Glutamatergic neuron (in vitro differentiated cells): ENCODE results near the gene ATP1B2. TPM values are rescaled to one million over a fixed set of nuclear protein-coding genes. Genes with fewer than 3 reads are reported as not detected.

Source experiments
- DNase-seq: peaks from one replicate; pipeline ENCODE4 v3.0.0; 2022
- H3K27ac Mint-ChIP-seq: one replicate; pipeline ENCODE4 v1.8.0; 2020; ENCODE audit warnings: mild to moderate bottlenecking, mixed read lengths, inconsistent platforms; ENCODE audit not compliant: unreplicated experiment
- H3K27me3 Mint-ChIP-seq: one replicate; pipeline ENCODE4 v1.8.0; 2020; ENCODE audit warnings: mild to moderate bottlenecking, moderate library complexity, mixed read lengths, inconsistent platforms; ENCODE audit not compliant: unreplicated experiment
- H3K36me3 Mint-ChIP-seq: one replicate; pipeline ENCODE4 v1.8.0; 2020; ENCODE audit warnings: mild to moderate bottlenecking, mixed read lengths, inconsistent platforms; ENCODE audit not compliant: unreplicated experiment
- H3K4me1 Mint-ChIP-seq: one replicate; pipeline ENCODE4 v1.8.0; 2020; ENCODE audit warnings: mild to moderate bottlenecking, low read depth, mixed read lengths, inconsistent platforms; ENCODE audit not compliant: unreplicated experiment
- H3K4me3 Mint-ChIP-seq: one replicate; pipeline ENCODE4 v1.8.0; 2020; ENCODE audit warnings: mild to moderate bottlenecking, mixed read lengths, inconsistent platforms; ENCODE audit not compliant: unreplicated experiment
- H3K9me3 Mint-ChIP-seq: one replicate; pipeline ENCODE4 v1.8.0; 2020; ENCODE audit warnings: mild to moderate bottlenecking, moderate library complexity, mixed read lengths, inconsistent platforms; ENCODE audit not compliant: unreplicated experiment
- total RNA-seq: library from RNA; stranded (reverse); fragmentation: NEBNext Ultra II Directional; extraction: Animal tissue kit (Norgen Biotek cat#: 25700); gene quantifications from one replicate; pipeline ENCODE4 v1.2.1, GENCODE V29; 2021; ENCODE audit not compliant: unreplicated experiment
- TF ChIP-seq, protein P1 (sequence below): fragments of 200-600 bp; sonication (generic); IDR thresholded peaks from one replicate; pipeline ENCODE4 v1.5.0; 2021; ENCODE audit not compliant: partially characterized antibody, unreplicated experiment

The ATP1B2 gene
- total RNA-seq, 1 donor from 2014 or later: 11.3 TPM

DNA sequence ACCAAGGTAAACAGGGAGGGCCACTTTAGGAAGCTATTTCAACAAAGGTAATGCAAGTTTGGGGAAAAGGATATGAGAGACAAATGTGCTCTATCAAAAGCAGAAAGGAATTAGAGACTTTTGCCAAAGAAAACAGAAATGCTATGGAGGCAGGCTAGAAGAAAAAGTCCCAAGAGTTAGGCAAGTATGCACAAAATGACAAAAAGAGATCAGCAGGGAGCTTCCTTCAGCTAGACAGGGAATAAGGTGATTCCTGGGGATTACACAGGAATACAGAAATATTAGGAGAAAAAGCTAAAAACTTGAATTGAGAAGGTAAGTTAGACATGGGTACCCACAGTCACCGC lies 38.5 kb upstream of the ATP1B2 start:
- H3K4me1 Mint-ChIP-seq: peaks cover 15% of the 10 kb centered on the region
- H3K9me3 Mint-ChIP-seq: peaks cover 8% of the 10 kb centered on the region
- H3K27ac Mint-ChIP-seq: no peak overlapping the region
- TF ChIP-seq, protein P1, sequence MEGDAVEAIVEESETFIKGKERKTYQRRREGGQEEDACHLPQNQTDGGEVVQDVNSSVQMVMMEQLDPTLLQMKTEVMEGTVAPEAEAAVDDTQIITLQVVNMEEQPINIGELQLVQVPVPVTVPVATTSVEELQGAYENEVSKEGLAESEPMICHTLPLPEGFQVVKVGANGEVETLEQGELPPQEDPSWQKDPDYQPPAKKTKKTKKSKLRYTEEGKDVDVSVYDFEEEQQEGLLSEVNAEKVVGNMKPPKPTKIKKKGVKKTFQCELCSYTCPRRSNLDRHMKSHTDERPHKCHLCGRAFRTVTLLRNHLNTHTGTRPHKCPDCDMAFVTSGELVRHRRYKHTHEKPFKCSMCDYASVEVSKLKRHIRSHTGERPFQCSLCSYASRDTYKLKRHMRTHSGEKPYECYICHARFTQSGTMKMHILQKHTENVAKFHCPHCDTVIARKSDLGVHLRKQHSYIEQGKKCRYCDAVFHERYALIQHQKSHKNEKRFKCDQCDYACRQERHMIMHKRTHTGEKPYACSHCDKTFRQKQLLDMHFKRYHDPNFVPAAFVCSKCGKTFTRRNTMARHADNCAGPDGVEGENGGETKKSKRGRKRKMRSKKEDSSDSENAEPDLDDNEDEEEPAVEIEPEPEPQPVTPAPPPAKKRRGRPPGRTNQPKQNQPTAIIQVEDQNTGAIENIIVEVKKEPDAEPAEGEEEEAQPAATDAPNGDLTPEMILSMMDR: no peak
- peaks cover 11% of the 10 kb centered on the region for H3K27me3 Mint-ChIP-seq
- H3K36me3 Mint-ChIP-seq: no peaks in the 10 kb centered on the region
- H3K4me3 Mint-ChIP-seq: peak overlapping the region; percentile 78
- no peak for DNase-seq

DNA sequence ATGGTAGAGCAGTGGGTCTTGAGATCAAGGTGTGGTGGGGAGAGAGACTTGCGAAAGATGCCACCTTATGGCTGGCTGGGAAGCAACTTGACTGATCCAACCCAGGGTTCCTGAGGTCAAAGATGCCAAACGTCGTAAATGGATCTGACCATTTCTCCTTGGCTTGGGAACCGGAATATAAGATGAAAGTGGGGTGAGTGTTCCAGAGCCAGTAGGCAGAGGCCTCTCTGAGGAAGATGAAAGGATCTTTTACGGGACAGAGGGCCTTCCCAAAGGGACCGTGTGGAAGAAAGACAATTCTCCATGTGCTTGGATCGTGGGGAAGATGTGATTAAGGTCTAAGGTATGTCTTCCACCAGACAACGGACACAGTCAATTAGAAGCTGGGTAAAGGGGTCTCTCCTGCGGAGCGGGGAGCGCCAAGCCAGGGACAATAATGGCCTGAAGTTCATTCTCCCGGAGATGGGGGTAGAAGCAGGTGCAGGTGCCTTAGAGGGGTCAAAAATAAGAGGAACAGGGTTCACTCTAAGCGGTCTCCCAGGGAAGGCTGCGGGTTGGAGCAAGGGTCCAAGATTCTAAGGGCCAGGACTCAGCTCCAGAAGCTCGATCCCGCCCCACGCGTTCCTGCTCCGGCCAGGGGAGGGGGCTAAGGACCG lies 36.8 kb upstream of the ATP1B2 start:
- peaks cover 15% of the 10 kb centered on the region for H3K4me1 Mint-ChIP-seq
- no peak for DNase-seq
- TF ChIP-seq, protein P1: no peak
- peak overlapping the region; percentile 90 for H3K27ac Mint-ChIP-seq
- H3K36me3 Mint-ChIP-seq: no peaks in the 10 kb centered on the region
- peaks cover 8% of the 10 kb centered on the region for H3K9me3 Mint-ChIP-seq
- H3K4me3 Mint-ChIP-seq: peak overlapping the region; percentile 92
- peaks cover 11% of the 10 kb centered on the region for H3K27me3 Mint-ChIP-seq

DNA sequence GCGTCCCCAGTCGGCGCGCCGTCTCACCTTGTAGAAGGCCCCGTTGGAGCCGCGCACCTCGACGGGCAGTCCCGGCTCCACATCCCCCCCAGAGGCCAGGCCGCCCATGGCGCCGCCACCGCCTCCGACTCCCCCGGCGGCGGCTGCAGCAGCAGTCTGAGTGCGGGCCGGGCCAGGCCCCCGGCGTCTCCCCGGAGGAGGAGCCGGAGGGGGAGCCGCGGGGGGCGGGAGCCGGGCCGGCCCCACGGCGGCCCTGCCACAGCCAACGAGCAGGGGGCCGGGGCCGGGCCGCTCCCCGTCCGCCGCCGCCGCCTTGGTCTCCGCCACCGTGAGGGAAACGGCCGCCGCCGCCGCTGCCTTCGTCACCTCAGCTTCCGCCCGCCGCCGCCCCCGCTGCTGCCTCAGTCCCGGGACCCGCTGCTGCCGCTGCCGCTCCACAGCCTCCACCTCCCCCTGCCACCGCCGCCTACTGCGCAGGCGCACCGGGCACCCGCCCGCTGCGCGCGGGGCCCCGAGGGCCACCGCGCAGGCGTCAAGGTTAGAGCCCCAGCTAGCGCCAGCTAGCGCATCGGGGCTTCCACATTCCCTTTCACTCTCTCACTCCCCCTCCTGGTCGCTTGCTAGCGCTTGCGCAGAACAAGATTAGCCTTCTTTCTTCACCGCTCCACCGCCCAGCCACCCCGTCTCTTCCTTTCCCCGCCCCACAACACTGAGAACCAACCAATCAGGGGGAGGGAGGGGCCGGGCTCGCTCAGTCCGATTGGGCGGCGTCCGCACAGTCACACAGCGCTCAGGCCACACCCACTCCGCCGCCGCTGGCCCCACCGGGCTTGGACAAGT lies 36.1 kb upstream of the ATP1B2 start, which contains the start of gene FXR2:
Gene FXR2, minus strand, starts transcription at position 473 of the 840 bp plus-strand sequence. Its CDS starts 365 bp downstream, at position 108.
- Mint-ChIP-seq H3K27ac (peak within 1 kb of the TSS; percentile 90), H3K27me3 (peaks cover 11% of the 10 kb centered on the region), H3K4me3 (peak within 1 kb of the TSS; percentile 92), H3K9me3 (peaks cover 8% of the 10 kb centered on the region), H3K4me1 (peaks cover 15% of the 10 kb centered on the region), H3K36me3 (no peaks in the 10 kb centered on the region)
- DNase-seq: peak; percentile 100
- TF ChIP-seq, protein P1: peak; percentile 76

DNA sequence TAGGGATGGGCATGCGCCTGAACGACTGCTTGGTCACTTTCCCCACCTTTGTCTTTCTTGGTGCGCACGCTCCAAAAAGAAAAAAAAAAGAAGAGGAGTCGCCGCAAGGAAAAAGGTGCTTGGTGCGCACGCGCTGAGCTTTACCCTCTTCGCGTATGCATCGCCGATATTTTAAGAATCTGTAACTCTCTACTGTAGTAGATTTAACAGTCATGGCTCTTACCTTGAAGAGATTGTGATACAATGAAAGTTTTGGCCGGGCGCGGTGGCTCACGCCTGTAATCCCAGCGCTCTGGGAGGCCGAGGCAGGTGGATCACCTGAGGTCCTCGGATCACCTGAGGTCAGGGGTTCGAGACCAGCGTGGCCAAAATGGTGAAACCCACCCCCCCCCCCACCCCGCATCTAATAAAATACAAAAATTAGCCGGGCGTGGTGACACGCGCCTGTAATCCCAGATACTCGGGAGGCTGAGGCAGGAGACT lies 35.4 kb upstream of the ATP1B2 start:
- Mint-ChIP-seq H3K4me3 (peak overlapping the region; percentile 89), H3K27ac (peak overlapping the region; percentile 80), H3K9me3 (peaks cover 8% of the 10 kb centered on the region), H3K36me3 (no peaks in the 10 kb centered on the region), H3K27me3 (peaks cover 11% of the 10 kb centered on the region), H3K4me1 (peaks cover 15% of the 10 kb centered on the region)
- no peak for DNase-seq
- TF ChIP-seq, protein P1: no peak
